Immature natural killer cell (primary cell): ENCODE data around the gene KCNQ4. TPM values are rescaled to one million over a fixed set of nuclear protein-coding genes. Genes with fewer than 3 reads are reported as not detected.
A peak's percentile ranks its signal among the peaks of the same experiment; 100 is the strongest.

Experiments
- DNase-seq, 3 donors: peaks; one replicate each; pipeline ENCODE4 v3.0.0; 2022; ENCODE audit warnings: mixed read lengths in 1 of 3
- H3K27ac Mint-ChIP-seq, 6 donors: one replicate each; pipeline ENCODE4 v1.8.0; 2020; ENCODE audit warnings: mixed read lengths in 6 of 6, mild to moderate bottlenecking in 5 of 6, inconsistent platforms in 4 of 6, moderate library complexity in 3 of 6
- H3K27me3 Mint-ChIP-seq, 3 donors: one replicate each; pipeline ENCODE4 v1.8.0; 2020 to 2021; ENCODE audit warnings: low read depth in 3 of 3, mild to moderate bottlenecking in 3 of 3, mixed read lengths in 3 of 3, moderate library complexity in 3 of 3, inconsistent platforms in 1 of 3
- H3K36me3 Mint-ChIP-seq, 3 donors: one replicate each; pipeline ENCODE4 v1.8.0; 2020; ENCODE audit warnings: mixed read lengths in 3 of 3, inconsistent platforms in 2 of 3, mild to moderate bottlenecking in 2 of 3
- H3K4me1 Mint-ChIP-seq, 2 donors: one replicate each; pipeline ENCODE4 v1.8.0; 2020; ENCODE audit warnings: inconsistent platforms in 2 of 2, mild to moderate bottlenecking in 2 of 2, mixed read lengths in 2 of 2, moderate library complexity in 1 of 2
- H3K4me3 Mint-ChIP-seq, 5 donors: one replicate each; pipeline ENCODE4 v1.8.0; 2020; ENCODE audit warnings: mild to moderate bottlenecking in 5 of 5, mixed read lengths in 5 of 5, inconsistent platforms in 3 of 5, moderate library complexity in 3 of 5
- H3K9me3 Mint-ChIP-seq, 6 donors: one replicate each; pipeline ENCODE4 v1.8.0; 2020; ENCODE audit warnings: mild to moderate bottlenecking in 6 of 6, mixed read lengths in 6 of 6, inconsistent platforms in 4 of 6, moderate library complexity in 3 of 6
- polyA plus RNA-seq, 3 donors: library from polyadenylated mRNA; unstranded; fragments of 300-500 nt; fragmentation: Illumina TruSeq; gene quantifications; one replicate each; pipeline ENCODE4 v1.2.3, GENCODE V29; 2021

KCNQ4 gene
- polyA plus RNA-seq, 3 donors from 2014 or later: not detected

DNA sequence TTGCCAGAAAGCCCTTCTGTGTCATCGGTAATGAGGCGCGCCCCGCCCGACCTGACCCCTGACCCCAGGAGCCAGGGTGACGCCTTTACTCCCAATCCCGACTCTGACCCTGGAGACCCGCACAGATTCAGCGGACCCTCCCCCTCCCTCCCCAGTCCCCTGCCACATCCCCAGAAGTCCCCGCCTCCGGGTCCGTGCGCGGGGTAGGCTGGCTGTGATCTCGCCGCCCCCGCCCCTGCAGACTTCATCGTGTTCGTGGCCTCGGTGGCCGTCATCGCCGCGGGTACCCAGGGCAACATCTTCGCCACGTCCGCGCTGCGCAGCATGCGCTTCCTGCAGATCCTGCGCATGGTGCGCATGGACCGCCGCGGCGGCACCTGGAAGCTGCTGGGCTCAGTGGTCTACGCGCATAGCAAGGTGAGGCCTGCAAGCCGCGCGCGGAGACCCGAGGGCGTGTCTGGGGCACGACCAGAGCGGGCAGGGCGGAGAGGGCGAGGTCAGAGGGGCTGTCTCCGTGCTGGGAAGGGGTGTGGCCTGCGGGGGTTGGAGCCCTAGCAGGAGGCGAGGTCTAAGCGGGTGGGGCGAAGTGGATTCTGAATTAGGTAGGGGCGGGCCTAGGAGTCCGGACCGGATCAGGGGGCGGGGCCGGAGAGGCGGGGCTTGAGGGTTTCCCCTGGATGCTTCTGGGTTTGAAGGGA, 34.8 kb downstream of the KCNQ4 start:
- Mint-ChIP-seq H3K4me1 (peaks cover 0 to 8% of the 10 kb centered on the region in 2 donors), H3K4me3 (peak overlapping the region; percentile 78 to 83 (median 80)), H3K9me3 (no peaks in the 10 kb centered on the region), H3K27me3 (peaks cover under 1 to 6% (median 2%) of the 10 kb centered on the region in 3 donors), H3K27ac (peak overlapping the region in 3 of 6 donors; percentile 4 to 79 (median 10)), H3K36me3 (no peaks in the 10 kb centered on the region)
- peak; percentile 70 to 77 (median 74) for DNase-seq

- peaks cover 0 to 8% of the 10 kb centered on the region in 2 donors for H3K4me1 Mint-ChIP-seq
- peak overlapping the region; percentile 78 to 83 (median 80) for H3K4me3 Mint-ChIP-seq
- H3K36me3 Mint-ChIP-seq: no peaks in the 10 kb centered on the region
- no peak for DNase-seq
- peaks cover 0 to 6% (median 2%) of the 10 kb centered on the region in 3 donors for H3K27me3 Mint-ChIP-seq
- H3K9me3 Mint-ChIP-seq: no peaks in the 10 kb centered on the region
- H3K27ac Mint-ChIP-seq: peak overlapping the region in 1 of 6 donors; percentile 20
Measured at GRCh38 chr1:40819101-40819500, 35.5 kb downstream of the KCNQ4 start.

- Mint-ChIP-seq H3K4me1 (peaks cover 4 to 13% of the 10 kb centered on the region in 2 donors), H3K4me3 (no peak overlapping the region), H3K36me3 (no peaks in the 10 kb centered on the region), H3K27ac (no peak overlapping the region), H3K9me3 (no peaks in the 10 kb centered on the region), H3K27me3 (peaks cover 0 to 6% (median 4%) of the 10 kb centered on the region in 3 donors)
- no peak for DNase-seq
Measured at GRCh38 chr1:40820251-40820797, 36.7 kb downstream of the KCNQ4 start.

DNA sequence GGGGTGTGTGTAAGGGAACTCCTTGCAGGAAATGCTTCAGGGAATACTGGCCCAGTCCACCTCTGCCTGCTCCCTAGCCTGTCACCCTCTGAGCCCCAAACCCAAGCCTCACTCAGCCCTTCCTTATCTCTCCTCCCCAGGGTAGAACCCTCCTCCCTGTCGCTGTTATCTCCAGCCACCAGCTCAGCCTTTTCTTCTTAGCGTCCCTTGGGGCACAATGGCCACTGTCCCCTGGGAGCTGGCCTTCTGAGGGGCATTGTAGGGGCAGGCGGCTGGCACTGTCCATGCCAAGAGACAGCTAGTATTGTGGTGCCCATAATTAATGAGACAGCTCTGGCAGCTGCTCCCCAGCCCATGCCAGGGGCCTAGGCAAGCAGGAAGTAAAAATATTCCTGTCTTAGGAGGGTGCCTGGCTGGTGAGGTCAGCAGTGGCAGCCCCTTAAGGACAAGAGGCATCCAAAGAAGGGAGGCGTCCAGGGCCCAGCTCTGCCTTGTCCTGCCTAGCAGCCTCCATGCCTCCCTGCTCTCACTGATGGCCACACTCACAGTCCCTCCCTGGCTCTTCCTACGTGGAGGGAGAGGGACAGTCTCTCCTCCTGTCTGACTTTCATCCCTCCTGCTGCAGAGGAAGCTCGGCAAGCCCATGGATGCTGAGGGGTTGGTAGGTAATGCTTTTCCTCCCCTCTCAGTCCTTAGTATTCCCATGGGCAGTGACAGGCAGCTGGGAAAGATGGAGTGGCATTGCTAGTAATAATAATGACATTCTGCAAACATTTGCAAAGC, 37.5 kb downstream of the KCNQ4 start:
- DNase-seq: no peak
- peaks cover 0 to 4% (median 1%) of the 10 kb centered on the region in 3 donors for H3K27me3 Mint-ChIP-seq
- H3K9me3 Mint-ChIP-seq: no peaks in the 10 kb centered on the region
- H3K36me3 Mint-ChIP-seq: no peaks in the 10 kb centered on the region
- H3K27ac Mint-ChIP-seq: no peak overlapping the region
- H3K4me3 Mint-ChIP-seq: peak overlapping the region in 1 of 5 donors; percentile 27
- H3K4me1 Mint-ChIP-seq: peaks cover 8 to 20% of the 10 kb centered on the region in 2 donors

DNA sequence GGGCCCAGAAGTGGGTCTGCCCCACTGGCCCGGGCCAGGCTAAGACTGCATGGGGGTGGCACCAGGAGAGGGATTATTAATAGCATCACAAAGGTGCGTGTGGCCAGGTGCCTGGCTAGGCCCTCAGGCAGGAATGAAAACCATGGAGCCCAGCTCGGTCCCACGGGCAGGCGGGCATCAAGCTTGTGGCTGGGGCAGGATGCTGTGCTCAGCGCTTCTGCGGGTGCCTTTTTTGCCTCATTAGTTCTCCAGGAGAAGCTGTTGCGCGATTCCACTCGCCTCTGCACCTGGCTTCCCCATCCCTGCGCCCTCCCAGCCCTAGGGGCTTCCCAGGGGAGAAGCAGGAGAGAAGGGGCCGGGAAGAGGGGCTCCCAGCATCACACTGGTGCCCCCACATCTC, 39.3 kb downstream of the KCNQ4 start:
- peaks cover 11 to 22% of the 10 kb centered on the region in 2 donors for H3K4me1 Mint-ChIP-seq
- no peaks in the 10 kb centered on the region for H3K9me3 Mint-ChIP-seq

GRCh38 chr1:40823345-40823744, 39.8 kb downstream of the KCNQ4 start:
- Mint-ChIP-seq H3K36me3 (no peaks in the 10 kb centered on the region), H3K27me3 (peaks cover 0 to 4% (median 1%) of the 10 kb centered on the region in 3 donors), H3K27ac (no peak overlapping the region), H3K9me3 (no peaks in the 10 kb centered on the region), H3K4me1 (peaks cover 11 to 22% of the 10 kb centered on the region in 2 donors), H3K4me3 (no peak overlapping the region)
- DNase-seq: no peak

More for the DNA sequence above, 39.3 kb downstream of the KCNQ4 start:
- no peak for DNase-seq
- Mint-ChIP-seq H3K4me3 (no peak overlapping the region), H3K36me3 (no peaks in the 10 kb centered on the region), H3K27ac (no peak overlapping the region), H3K27me3 (peaks cover 0 to 4% (median 1%) of the 10 kb centered on the region in 3 donors)

GRCh38 chr1:40823983-40824382, 40.4 kb downstream of the KCNQ4 start:
- no peak for DNase-seq
- Mint-ChIP-seq H3K36me3 (no peaks in the 10 kb centered on the region), H3K27ac (no peak overlapping the region)

DNA sequence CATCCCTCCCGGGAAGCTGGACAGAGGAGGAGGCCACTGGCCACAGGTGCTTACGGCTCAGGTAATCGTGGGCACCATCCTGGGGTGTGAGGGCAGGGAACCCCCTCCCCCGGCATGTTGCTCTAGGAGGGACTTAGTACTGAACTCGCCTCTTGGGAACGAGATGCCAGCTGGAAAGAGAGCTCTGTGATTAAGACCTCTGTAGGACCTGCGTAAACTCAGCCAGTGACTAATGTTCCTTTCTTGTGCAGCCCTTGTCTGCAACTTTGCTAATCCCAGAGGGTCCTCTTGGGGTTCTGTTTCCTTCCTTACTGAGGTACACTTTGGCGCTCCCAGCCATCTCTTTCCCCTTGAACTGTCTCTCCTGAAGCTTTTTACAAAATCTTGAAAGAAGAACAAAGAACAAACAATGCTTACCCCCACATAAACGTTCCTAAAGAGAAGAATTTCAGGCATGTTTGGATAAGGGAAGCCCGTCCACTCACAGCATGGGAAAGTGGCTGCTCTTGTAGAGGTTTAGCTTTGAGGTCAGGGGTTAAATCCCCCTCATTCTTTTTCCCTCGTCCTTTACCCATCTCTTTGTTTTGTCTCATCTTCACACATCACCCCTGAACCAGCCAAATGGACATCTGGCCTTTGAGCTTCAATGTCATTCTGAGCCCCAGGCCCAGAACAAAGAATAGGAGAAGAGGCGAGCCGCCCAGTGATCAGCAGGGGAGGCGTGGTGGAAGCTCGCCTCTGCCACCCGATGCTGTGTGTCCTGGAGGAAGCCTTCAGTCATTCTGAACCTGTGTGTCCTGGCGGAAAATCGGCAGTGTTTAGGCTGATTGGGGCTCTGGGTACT, 41.2 kb downstream of the KCNQ4 start:
- Mint-ChIP-seq H3K27ac (peak overlapping the region in 2 of 6 donors; percentile 1 to 41), H3K4me3 (no peak overlapping the region), H3K36me3 (no peaks in the 10 kb centered on the region), H3K4me1 (peaks cover 11 to 16% of the 10 kb centered on the region in 2 donors), H3K9me3 (no peaks in the 10 kb centered on the region), H3K27me3 (peaks cover 0 to 4% (median under 1%) of the 10 kb centered on the region in 3 donors)
- no peak for DNase-seq

More at GRCh38 chr1:40823983-40824382, 40.4 kb downstream of the KCNQ4 start:
- Mint-ChIP-seq H3K9me3 (no peaks in the 10 kb centered on the region), H3K4me1 (peaks cover 11 to 21% of the 10 kb centered on the region in 2 donors), H3K27me3 (peaks cover 0 to 4% (median 1%) of the 10 kb centered on the region in 3 donors), H3K4me3 (no peak overlapping the region)

DNA sequence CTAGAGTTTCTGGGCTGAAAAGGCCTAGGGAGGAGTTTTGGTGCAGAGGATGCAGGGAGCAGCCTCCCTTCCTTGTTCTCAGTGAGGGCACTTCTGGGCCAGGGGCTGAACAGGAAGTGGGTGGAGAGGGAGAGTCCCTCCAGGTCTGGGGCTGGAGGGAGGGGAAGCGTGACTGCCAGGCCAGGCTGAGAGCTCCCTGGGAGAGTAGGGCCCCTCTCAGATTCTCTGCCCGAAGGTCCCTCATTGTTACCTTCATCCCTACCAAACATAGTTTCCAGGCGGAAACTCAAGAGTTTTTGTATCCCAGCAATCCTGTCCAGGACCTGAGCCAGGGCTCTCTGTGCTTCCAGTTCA, 41.8 kb downstream of the KCNQ4 start:
- no peak for DNase-seq
- no peak overlapping the region for H3K27ac Mint-ChIP-seq
- H3K9me3 Mint-ChIP-seq: no peaks in the 10 kb centered on the region
- no peaks in the 10 kb centered on the region for H3K36me3 Mint-ChIP-seq
- H3K4me3 Mint-ChIP-seq: no peak overlapping the region
- peaks cover 11 to 16% of the 10 kb centered on the region in 2 donors for H3K4me1 Mint-ChIP-seq
- H3K27me3 Mint-ChIP-seq: peaks cover 0 to 4% (median 2%) of the 10 kb centered on the region in 3 donors

DNA sequence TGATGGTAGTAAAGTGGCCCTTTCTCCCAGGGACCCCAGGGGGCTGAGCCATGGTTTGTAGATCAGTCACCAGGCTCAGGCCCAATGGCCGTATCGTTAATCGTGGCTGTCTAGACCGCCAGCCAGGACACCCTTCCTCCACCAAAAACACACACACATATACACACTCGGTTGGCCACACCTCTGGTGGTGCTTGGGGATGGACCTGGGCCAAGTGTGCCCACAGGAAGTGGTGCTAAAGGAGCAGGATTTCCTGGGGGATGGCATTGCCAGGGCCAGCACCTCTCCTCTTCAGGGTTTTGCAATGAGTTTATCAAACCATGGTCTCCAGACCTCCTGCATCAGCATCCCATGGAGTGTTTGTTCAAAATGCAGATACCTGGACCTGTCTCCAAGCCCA, 42.4 kb downstream of the KCNQ4 start:
- Mint-ChIP-seq H3K27ac (no peak overlapping the region), H3K9me3 (no peaks in the 10 kb centered on the region), H3K27me3 (peaks cover 0 to 4% (median 2%) of the 10 kb centered on the region in 3 donors), H3K4me3 (no peak overlapping the region), H3K4me1 (peaks cover 11 to 16% of the 10 kb centered on the region in 2 donors), H3K36me3 (no peaks in the 10 kb centered on the region)
- DNase-seq: no peak

DNA sequence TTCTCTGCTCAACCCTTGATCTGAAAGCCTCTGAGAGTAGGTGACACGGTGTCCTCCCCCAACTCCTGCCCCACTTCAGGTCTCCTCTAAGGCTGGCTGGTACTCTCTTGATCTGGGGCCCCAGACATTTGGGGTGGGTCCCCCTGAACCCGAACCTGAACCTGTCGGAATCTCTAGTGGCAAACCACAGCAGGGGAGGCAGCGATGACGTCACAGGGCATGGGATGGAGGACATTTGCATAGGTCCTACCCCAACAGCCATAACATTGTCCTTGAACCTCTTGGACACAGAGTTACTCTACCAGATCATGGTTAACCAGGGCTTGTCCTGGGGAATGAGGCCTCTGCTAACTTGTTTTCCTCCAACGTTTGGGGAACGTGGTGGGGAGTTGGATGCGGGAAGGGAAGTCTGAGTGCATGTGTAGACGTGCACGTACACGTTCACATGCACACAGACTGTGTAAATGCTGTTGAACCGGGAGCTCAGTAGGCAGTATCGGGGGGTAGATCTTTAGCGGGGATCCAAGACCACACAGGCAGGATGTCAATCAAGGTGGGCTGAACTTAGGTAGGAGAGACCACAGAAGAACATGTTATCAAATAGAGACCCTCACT, 46.2 kb downstream of the KCNQ4 start:
- Mint-ChIP-seq H3K9me3 (no peaks in the 10 kb centered on the region), H3K27ac (no peak overlapping the region), H3K36me3 (no peaks in the 10 kb centered on the region), H3K4me1 (peaks cover 11 to 16% of the 10 kb centered on the region in 2 donors), H3K4me3 (no peak overlapping the region), H3K27me3 (peaks cover 2% of the 10 kb centered on the region in 3 donors)
- DNase-seq: no peak

- DNase-seq: no peak
- Mint-ChIP-seq H3K4me1 (peaks cover 7 to 10% of the 10 kb centered on the region in 2 donors), H3K36me3 (no peaks in the 10 kb centered on the region), H3K27ac (no peak overlapping the region), H3K27me3 (peaks cover 0 to 2% (median 2%) of the 10 kb centered on the region in 3 donors), H3K9me3 (no peaks in the 10 kb centered on the region), H3K4me3 (no peak overlapping the region)
Measured at GRCh38 chr1:40830419-40830943, 46.9 kb downstream of the KCNQ4 start.
